ENCODE measurements around the gene EHD1.

Gene EHD1

GRCh38 chr11:64888729-64889511, 10.5 kb upstream of the EHD1 start:
- no peak for DNase-seq

GRCh38 chr11:64888406-64888728, 9.9 kb upstream of the EHD1 start:
- no peak for DNase-seq

GRCh38 chr11:64887757-64888405, 9.5 kb upstream of the EHD1 start:
- DNase-seq: peak; percentile 79

- DNase-seq: no peak
These were observed 8.9 kb upstream of the EHD1 start for GRCh38 chr11:64887234-64887756.

- DNase-seq: peak; percentile 53
These were observed 7.2 kb upstream of the EHD1 start for GRCh38 chr11:64885367-64886286.

GRCh38 chr11:64884019-64884418, 5.6 kb upstream of the EHD1 start:
- no peak for DNase-seq

- DNase-seq: no peak
These were observed 5.2 kb upstream of the EHD1 start for GRCh38 chr11:64883575-64883974.

GRCh38 chr11:64882243-64882642, 3.8 kb upstream of the EHD1 start:
- DNase-seq: no peak

- DNase-seq: no peak
These were observed 3.1 kb upstream of the EHD1 start for GRCh38 chr11:64881476-64881875.

- peak; percentile 50 for DNase-seq
These were observed 2.0 kb upstream of the EHD1 start for GRCh38 chr11:64880240-64881001.

GRCh38 chr11:64879244-64879900, 951 bp upstream of the EHD1 start:
- no peak for DNase-seq

GRCh38 chr11:64878223-64878493, 263 bp downstream of the EHD1 start:
- DNase-seq: no peak

GRCh38 chr11:64877390-64878222, 815 bp downstream of the EHD1 start:
- no peak for DNase-seq

GRCh38 chr11:64876835-64877341, 1.5 kb downstream of the EHD1 start:
- DNase-seq: no peak

GRCh38 chr11:64876229-64876750, 2.1 kb downstream of the EHD1 start:
- no peak for DNase-seq

- no peak for DNase-seq
These were observed 2.8 kb downstream of the EHD1 start for GRCh38 chr11:64875369-64876228.

- peak; percentile 69 for DNase-seq
These were observed 3.8 kb downstream of the EHD1 start for GRCh38 chr11:64874308-64875240.

- no peak for DNase-seq
These were observed 5.5 kb downstream of the EHD1 start for GRCh38 chr11:64872790-64873488.

Measured in central memory CD4-positive, alpha-beta T cell (primary cell).